ENCODE data around the gene SHC3.

SHC3 gene

DNA sequence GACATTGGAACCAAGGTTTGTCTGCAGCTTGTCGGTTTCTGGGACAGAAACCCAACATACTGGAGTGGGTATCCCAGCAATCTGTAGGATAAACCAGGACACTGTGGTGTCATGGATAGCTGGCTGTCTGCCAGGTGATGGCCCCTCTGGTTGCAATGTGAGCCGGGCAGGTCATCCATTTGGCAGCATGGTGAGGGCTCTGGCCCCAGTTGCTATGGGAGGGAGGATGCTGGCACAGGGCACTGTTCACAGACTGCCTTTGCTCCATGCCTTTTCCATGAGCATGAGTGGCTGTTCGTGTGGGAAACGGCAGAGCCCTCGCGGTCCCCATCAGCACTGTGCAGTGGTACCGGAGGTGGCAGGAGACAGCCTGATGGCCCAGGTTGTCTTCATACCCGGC, 181.0 kb downstream of the SHC3 start:
- no peaks in the 10 kb centered on the region for H3K36me3 ChIP-seq (ENCODE audit: control insufficient read depth, insufficient read depth, low read length)
- WGBS (ENCODE audit: insufficient coverage, insufficient read length): no CpG with 5 or more reads among the region's 8 CpGs
- DNase-seq (ENCODE audit: low read depth, low spot score): no peak
- no peak overlapping the region for H3K4me3 ChIP-seq (ENCODE audit: low read length)
- H3K9me3 ChIP-seq (ENCODE audit: control insufficient read depth, insufficient read depth, low read length): no peaks in the 10 kb centered on the region
- no peaks in the 10 kb centered on the region for H3K27me3 ChIP-seq (ENCODE audit: control insufficient read depth, insufficient read depth, low read length)
- H3K27ac ChIP-seq (ENCODE audit: low read length): no peak overlapping the region
- H3K4me1 ChIP-seq (ENCODE audit: control insufficient read depth, insufficient read depth, low read length): peaks cover 3% of the 10 kb centered on the region; the same call in 1 of the 2 replicates

DNA sequence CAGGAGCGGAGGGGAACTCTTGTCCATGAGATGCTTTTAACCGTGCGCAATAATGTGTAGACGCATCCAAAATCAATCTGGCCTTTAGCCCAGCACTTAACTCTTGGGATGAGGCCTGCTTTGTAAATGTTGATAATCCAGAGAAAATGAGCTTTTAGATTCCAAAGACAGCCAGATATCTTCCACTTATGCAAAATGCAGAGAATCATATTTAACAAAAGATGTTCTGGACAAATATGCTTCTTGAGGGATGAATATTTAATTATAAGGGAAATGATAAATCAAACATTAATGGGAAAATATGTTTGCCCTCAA, 181.7 kb downstream of the SHC3 start:
- H3K36me3 ChIP-seq (ENCODE audit: control insufficient read depth, insufficient read depth, low read length): no peaks in the 10 kb centered on the region
- no peaks in the 10 kb centered on the region for H3K27me3 ChIP-seq (ENCODE audit: control insufficient read depth, insufficient read depth, low read length)
- no CpG with 5 or more reads among the region's 4 CpGs for WGBS (ENCODE audit: insufficient coverage, insufficient read length)
- H3K4me3 ChIP-seq (ENCODE audit: low read length): no peak overlapping the region
- H3K4me1 ChIP-seq (ENCODE audit: control insufficient read depth, insufficient read depth, low read length): peaks cover 3% of the 10 kb centered on the region; the same call in 1 of the 2 replicates
- no peak for DNase-seq (ENCODE audit: low read depth, low spot score)
- no peak overlapping the region for H3K27ac ChIP-seq (ENCODE audit: low read length)
- H3K9me3 ChIP-seq (ENCODE audit: control insufficient read depth, insufficient read depth, low read length): no peaks in the 10 kb centered on the region

DNA sequence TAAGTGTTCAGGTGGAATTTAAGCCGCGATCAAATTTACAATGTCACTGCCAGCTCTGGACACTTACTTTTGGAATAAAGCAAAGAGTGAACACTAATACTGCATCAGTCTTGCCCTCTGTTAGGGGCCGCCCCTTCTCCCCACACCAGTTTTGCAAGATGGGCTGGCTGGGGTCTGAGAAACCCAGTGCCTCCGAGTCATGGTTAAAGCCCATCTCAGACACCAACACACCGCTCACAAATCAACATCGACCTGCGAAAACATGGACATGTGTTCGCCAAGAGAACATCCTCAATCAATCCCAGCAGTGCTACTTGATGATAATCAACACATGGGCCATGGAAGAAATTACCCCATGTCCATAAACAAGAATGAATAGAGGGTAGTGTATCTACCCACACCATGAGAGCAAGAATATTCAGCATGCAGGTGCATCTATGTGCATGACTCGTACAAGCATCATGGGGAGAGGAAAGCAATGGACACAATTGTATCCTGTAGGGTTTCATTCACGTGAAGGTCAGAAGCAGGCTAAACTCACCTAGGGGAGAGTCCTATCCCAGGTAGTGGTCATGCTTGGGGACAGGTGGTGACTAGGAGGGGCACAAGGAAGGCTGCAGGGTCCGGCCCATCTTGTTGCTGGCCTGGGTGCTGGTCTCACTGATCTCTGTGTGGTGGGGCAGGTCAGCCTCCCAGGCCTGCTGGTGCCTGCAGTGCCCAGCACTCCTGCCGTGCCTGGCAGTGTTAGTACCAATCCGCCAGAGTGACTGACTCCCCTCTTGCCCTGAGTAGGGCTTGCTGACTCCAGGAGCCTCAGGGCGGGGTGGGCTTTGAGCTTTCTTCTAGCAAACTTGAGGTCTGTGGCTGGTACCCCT, 182.3 kb downstream of the SHC3 start:
- H3K9me3 ChIP-seq (ENCODE audit: control insufficient read depth, insufficient read depth, low read length): no peaks in the 10 kb centered on the region
- H3K27ac ChIP-seq (ENCODE audit: low read length): no peak overlapping the region
- H3K4me1 ChIP-seq (ENCODE audit: control insufficient read depth, insufficient read depth, low read length): peaks cover 3% of the 10 kb centered on the region; the same call in 1 of the 2 replicates
- no peak for DNase-seq (ENCODE audit: low read depth, low spot score)
- no peaks in the 10 kb centered on the region for H3K36me3 ChIP-seq (ENCODE audit: control insufficient read depth, insufficient read depth, low read length)
- H3K4me3 ChIP-seq (ENCODE audit: low read length): no peak overlapping the region
- H3K27me3 ChIP-seq (ENCODE audit: control insufficient read depth, insufficient read depth, low read length): no peaks in the 10 kb centered on the region
- no CpG with 5 or more reads among the region's 14 CpGs for WGBS (ENCODE audit: insufficient coverage, insufficient read length)

DNA sequence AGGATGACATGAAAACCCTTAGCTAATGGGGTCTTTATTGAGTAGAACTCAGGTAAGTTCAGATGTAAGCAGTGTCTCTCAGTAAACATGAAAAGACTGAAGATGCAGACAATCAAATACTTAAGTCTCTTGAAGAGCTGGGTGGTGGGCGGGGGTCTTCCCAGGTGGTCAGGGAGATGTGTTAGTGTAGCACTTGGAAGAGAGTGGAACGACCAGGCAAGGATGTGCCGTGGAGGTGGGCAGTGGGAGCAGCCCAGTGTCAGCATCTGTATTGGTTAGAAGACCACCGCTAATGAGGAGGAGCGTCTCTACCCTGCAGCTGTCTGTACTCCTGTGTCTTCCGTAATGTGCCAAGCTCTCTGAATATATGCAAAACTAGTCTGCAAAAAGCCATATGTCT, 183.0 kb downstream of the SHC3 start:
- no peaks in the 10 kb centered on the region for H3K9me3 ChIP-seq (ENCODE audit: control insufficient read depth, insufficient read depth, low read length)
- no peaks in the 10 kb centered on the region for H3K27me3 ChIP-seq (ENCODE audit: control insufficient read depth, insufficient read depth, low read length)
- DNase-seq (ENCODE audit: low read depth, low spot score): no peak
- H3K27ac ChIP-seq (ENCODE audit: low read length): no peak overlapping the region
- H3K4me1 ChIP-seq (ENCODE audit: control insufficient read depth, insufficient read depth, low read length): no peaks in the 10 kb centered on the region
- WGBS (ENCODE audit: insufficient coverage, insufficient read length): no CpG with 5 or more reads among the region's 6 CpGs
- no peaks in the 10 kb centered on the region for H3K36me3 ChIP-seq (ENCODE audit: control insufficient read depth, insufficient read depth, low read length)
- H3K4me3 ChIP-seq (ENCODE audit: low read length): no peak overlapping the region

DNA sequence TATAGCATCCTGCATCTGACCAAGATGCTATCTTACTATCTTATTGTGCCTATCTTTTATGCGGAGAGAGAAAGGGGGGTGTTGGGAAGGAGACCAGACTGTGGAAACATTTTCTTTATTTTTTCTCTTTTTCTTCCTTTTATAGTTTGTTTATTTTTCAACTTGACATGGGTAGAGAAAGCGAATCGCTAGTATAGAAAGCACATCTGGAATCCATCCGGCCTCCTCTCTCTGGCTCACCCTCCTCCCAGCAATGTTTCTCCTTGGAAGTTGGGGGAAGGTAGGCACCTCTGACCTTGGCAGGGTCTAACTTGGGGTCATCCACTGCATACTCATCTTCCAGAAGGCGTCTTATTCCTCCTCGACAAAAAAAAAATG, 183.4 kb downstream of the SHC3 start:
- no CpG with 5 or more reads among the region's 6 CpGs for WGBS (ENCODE audit: insufficient coverage, insufficient read length)
- Histone ChIP-seq H3K36me3 (ENCODE audit: control insufficient read depth, insufficient read depth, low read length) (no peaks in the 10 kb centered on the region), H3K4me1 (ENCODE audit: control insufficient read depth, insufficient read depth, low read length) (no peaks in the 10 kb centered on the region), H3K4me3 (ENCODE audit: low read length) (no peak overlapping the region), H3K27me3 (ENCODE audit: control insufficient read depth, insufficient read depth, low read length) (no peaks in the 10 kb centered on the region), H3K9me3 (ENCODE audit: control insufficient read depth, insufficient read depth, low read length) (no peaks in the 10 kb centered on the region), H3K27ac (ENCODE audit: low read length) (no peak overlapping the region)
- no peak for DNase-seq (ENCODE audit: low read depth, low spot score)

DNA sequence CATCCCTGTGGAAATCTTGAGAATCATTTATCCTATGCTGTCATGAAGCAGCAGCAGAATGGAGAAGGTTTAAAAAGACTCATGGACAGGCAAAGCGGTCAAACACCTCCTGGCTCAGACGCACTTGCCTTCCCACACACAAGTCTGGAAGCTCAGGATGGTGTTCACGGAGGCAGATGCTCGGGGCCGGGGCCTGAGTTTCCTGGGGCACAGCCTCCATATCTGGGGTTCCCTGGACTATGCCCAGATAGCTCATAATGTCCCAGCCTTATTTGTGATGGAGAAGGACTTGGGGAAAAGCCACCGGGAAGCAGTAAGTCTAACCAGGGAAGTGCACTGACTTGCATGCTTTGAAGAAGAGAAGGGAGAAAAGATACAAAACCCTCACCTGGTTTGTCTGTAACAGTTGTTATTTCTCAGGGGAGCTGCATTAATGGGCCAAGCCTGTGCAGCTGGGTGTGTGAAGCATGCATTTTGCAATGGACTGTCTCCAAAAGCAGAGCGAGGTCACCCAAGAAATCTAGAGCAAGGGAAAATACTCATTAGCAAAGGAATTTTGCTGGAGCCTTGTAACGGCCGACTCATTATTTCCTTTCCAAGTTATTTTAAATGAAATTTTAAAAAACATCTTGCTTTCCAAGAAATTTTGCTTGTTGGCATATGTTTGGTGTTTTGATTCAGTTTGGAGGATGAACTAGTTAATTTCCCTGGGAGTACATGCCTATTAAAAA, 184.0 kb downstream of the SHC3 start:
- no CpG with 5 or more reads among the region's 9 CpGs for WGBS (ENCODE audit: insufficient coverage, insufficient read length)
- H3K27me3 ChIP-seq (ENCODE audit: control insufficient read depth, insufficient read depth, low read length): no peaks in the 10 kb centered on the region

DNA sequence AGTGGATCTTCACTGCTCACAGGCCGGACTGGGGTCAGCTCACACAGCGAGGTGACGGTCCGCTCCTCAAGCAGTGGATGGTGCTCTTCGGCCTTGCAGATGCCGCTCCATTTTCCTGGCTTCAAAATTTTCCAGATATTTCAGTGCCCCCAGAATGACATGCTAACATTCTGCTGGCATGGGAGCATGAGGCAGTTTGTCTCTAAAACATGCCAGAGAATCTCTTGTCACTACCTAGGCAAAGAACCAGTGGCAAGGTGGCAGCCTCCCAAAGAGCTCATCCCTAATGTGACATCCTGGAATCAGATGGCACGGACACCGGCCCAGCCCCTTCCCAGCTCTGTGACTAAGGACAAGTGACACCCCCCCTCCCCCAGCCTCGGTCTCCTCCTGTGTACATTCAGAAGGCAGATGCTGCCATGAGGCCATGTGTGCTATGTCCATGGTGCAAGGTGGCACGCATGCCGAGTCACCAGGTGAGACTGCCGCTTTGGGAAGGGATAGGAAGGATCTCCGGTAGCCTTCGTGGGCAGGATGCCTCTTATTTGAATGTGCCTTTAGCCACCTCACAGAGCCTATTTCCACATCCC, 184.7 kb downstream of the SHC3 start:
- WGBS (ENCODE audit: insufficient coverage, insufficient read length): no CpG with 5 or more reads among the region's 14 CpGs
- Histone ChIP-seq H3K27ac (ENCODE audit: low read length) (no peak overlapping the region), H3K4me1 (ENCODE audit: control insufficient read depth, insufficient read depth, low read length) (peaks cover 2% of the 10 kb centered on the region; the same call in 1 of the 2 replicates), H3K4me3 (ENCODE audit: low read length) (no peak overlapping the region), H3K9me3 (ENCODE audit: control insufficient read depth, insufficient read depth, low read length) (no peaks in the 10 kb centered on the region), H3K27me3 (ENCODE audit: control insufficient read depth, insufficient read depth, low read length) (no peaks in the 10 kb centered on the region), H3K36me3 (ENCODE audit: control insufficient read depth, insufficient read depth, low read length) (no peaks in the 10 kb centered on the region)
- DNase-seq (ENCODE audit: low read depth, low spot score): no peak

More for the DNA sequence above, 184.0 kb downstream of the SHC3 start:
- H3K27ac ChIP-seq (ENCODE audit: low read length): no peak overlapping the region
- no peak for DNase-seq (ENCODE audit: low read depth, low spot score)
- no peaks in the 10 kb centered on the region for H3K9me3 ChIP-seq (ENCODE audit: control insufficient read depth, insufficient read depth, low read length)
- H3K36me3 ChIP-seq (ENCODE audit: control insufficient read depth, insufficient read depth, low read length): no peaks in the 10 kb centered on the region
- no peak overlapping the region for H3K4me3 ChIP-seq (ENCODE audit: low read length)
- no peaks in the 10 kb centered on the region; the same call in 1 of the 2 replicates for H3K4me1 ChIP-seq (ENCODE audit: control insufficient read depth, insufficient read depth, low read length)

DNA sequence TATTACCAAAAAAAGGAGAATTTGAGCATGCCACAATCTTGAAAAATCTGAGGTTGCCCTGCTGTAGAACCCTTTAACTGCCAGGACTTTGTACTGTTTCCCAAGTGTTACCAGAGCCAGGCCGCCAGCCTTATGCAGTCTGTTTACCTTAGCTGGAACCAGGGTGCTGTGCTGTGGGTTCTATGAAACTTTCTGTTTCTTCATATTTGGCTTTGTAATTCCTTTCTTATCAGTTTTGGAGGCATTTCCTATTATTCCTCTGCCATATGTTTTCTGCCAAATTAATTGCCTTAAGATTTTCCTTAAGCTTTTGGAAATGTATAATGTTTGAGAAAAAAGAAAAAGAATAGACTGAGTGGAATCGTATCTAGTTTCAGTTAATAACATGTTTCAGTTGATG, 185.3 kb downstream of the SHC3 start:
- Histone ChIP-seq H3K27me3 (ENCODE audit: control insufficient read depth, insufficient read depth, low read length) (no peaks in the 10 kb centered on the region), H3K9me3 (ENCODE audit: control insufficient read depth, insufficient read depth, low read length) (no peaks in the 10 kb centered on the region), H3K27ac (ENCODE audit: low read length) (no peak overlapping the region), H3K4me1 (ENCODE audit: control insufficient read depth, insufficient read depth, low read length) (peaks cover 2% of the 10 kb centered on the region; the same call in 1 of the 2 replicates), H3K36me3 (ENCODE audit: control insufficient read depth, insufficient read depth, low read length) (no peaks in the 10 kb centered on the region), H3K4me3 (ENCODE audit: low read length) (no peak overlapping the region)
- 100% methylated on average over 1 of the region's 2 CpGs for WGBS (ENCODE audit: insufficient coverage, insufficient read length)
- no peak for DNase-seq (ENCODE audit: low read depth, low spot score)

DNA sequence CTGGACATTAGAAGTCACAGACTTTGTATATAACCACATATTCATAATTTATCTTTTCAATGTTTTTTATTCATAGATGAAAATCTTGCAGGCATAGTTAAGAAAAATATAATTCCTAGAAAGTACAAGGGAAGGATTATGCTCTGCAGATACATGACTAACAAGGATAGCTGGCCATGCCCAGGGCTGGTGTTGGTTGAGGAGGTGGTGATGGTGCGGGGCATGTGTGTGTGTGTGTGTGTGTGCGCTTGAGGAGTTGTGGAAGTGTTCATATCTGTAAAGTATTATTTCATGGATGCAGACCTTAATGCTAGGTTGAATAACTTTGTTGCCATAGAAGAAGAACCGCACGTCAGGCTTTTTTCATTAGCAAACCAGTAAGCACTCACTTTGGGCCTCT, 186.1 kb downstream of the SHC3 start:
- peaks cover 2% of the 10 kb centered on the region; the same call in 1 of the 2 replicates for H3K4me1 ChIP-seq (ENCODE audit: control insufficient read depth, insufficient read depth, low read length)
- no peak for DNase-seq (ENCODE audit: low read depth, low spot score)
- H3K9me3 ChIP-seq (ENCODE audit: control insufficient read depth, insufficient read depth, low read length): no peaks in the 10 kb centered on the region
- no peak overlapping the region for H3K4me3 ChIP-seq (ENCODE audit: low read length)
- WGBS (ENCODE audit: insufficient coverage, insufficient read length): no CpG with 5 or more reads among the region's 4 CpGs
- H3K27me3 ChIP-seq (ENCODE audit: control insufficient read depth, insufficient read depth, low read length): no peaks in the 10 kb centered on the region
- no peaks in the 10 kb centered on the region for H3K36me3 ChIP-seq (ENCODE audit: control insufficient read depth, insufficient read depth, low read length)
- H3K27ac ChIP-seq (ENCODE audit: low read length): no peak overlapping the region

All from iPS DF 6.9 (cell line).